ENCODE measurements around the gene IRX2.

The IRX2 gene

GRCh38 chr5:2756211-2757152, 5.0 kb upstream of the IRX2 start:
- no peak for DNase-seq (ENCODE audit: low read depth in 2 of 2)

- DNase-seq (ENCODE audit: low read depth in 2 of 2) = no peak
Observed at GRCh38 chr5:2755681-2756171, 4.2 kb upstream of the IRX2 start.

- DNase-seq (ENCODE audit: low read depth in 2 of 2) = no peak
Observed at GRCh38 chr5:2755076-2755680, 3.7 kb upstream of the IRX2 start.

- DNase-seq (ENCODE audit: low read depth in 2 of 2) = no peak
Observed at GRCh38 chr5:2754581-2755075, 3.2 kb upstream of the IRX2 start.

GRCh38 chr5:2753452-2754420, 2.3 kb upstream of the IRX2 start:
- DNase-seq (ENCODE audit: low read depth in 2 of 2) = no peak

GRCh38 chr5:2752821-2753439, 1.5 kb upstream of the IRX2 start:
- DNase-seq (ENCODE audit: low read depth in 2 of 2) = no peak

GRCh38 chr5:2752059-2752820, 763 bp upstream of the IRX2 start:
- no peak for DNase-seq (ENCODE audit: low read depth in 2 of 2)

- no peak for DNase-seq (ENCODE audit: low read depth in 2 of 2)
Observed at GRCh38 chr5:2750758-2751464, 566 bp downstream of the IRX2 start.

- DNase-seq (ENCODE audit: low read depth in 2 of 2) = no peak
Observed at GRCh38 chr5:2750026-2750757, 1.3 kb downstream of the IRX2 start.

GRCh38 chr5:2749514-2750025, 1.9 kb downstream of the IRX2 start:
- no peak for DNase-seq (ENCODE audit: low read depth in 2 of 2)

- no peak for DNase-seq (ENCODE audit: low read depth in 2 of 2)
Observed at GRCh38 chr5:2748861-2749513, 2.5 kb downstream of the IRX2 start.

- no peak for DNase-seq (ENCODE audit: low read depth in 2 of 2)
Observed at GRCh38 chr5:2748179-2748860, 3.2 kb downstream of the IRX2 start.

GRCh38 chr5:2747363-2748162, 3.9 kb downstream of the IRX2 start:
- no peak for DNase-seq (ENCODE audit: low read depth in 2 of 2)

- no peak for DNase-seq (ENCODE audit: low read depth in 2 of 2)
Observed at GRCh38 chr5:2746561-2747032, 4.9 kb downstream of the IRX2 start.

- no peak for DNase-seq (ENCODE audit: low read depth in 2 of 2)
Observed at GRCh38 chr5:2744485-2744884, 7.0 kb downstream of the IRX2 start.

GRCh38 chr5:2742921-2743679, 8.4 kb downstream of the IRX2 start:
- DNase-seq (ENCODE audit: low read depth in 2 of 2) = no peak

Measured in stimulated activated CD8-positive, alpha-beta memory T cell treated with anti-CD3 and anti-CD28 coated beads, Interleukin-2, amount 100 ng/mL, for 48 hours (primary cell).